K562 (cell line): ENCODE measurements around the gene MAP10. TPM values are rescaled to one million over a fixed set of nuclear protein-coding genes. Genes with fewer than 3 reads are reported as not detected.
"Not testable (repeated sequence)": the region's sequence is repeated elsewhere in the genome, so short reads cannot be mapped to it uniquely, and the experiment has no call there.

ENCODE experiments used
- ATAC-seq: fragments of 200-7000 bp; cut with Tn5 transposase; 3 replicates; pipeline ENCODE4 v1.9.1; 2020; ENCODE audit warnings: moderate library complexity
- BruUV-seq: library from RNA; stranded (reverse); fragments of 400-500 nt; replicated peaks from 2 replicates; lab custom pipeline; 2021; lab: Mats Ljungman, UMichigan
- CTCF ChIA-PET: fragments of 300-600 bp; formaldehyde crosslinking; extraction: SDS; loops from one replicate; lab custom pipeline; 2021; ENCODE audit warnings: low intra/inter-chr PET ratio; lab: Yijun Ruan, JAX
- POLR2A ChIA-PET: fragments of 300-600, 350-650 bp; sonication (Branson Sonifier 250); formaldehyde crosslinking; extraction: SDS; loops from one replicate; lab custom pipeline; 2021; ENCODE audit warnings: antibody characterized with exemption, inconsistent platforms; lab: Yijun Ruan, JAX
- DNase-seq, 4 experiments: peaks; one replicate each; pipeline versions ENCODE4 v3.0.0 to v3.0.0-alpha.2; 2011 to 2018; ENCODE audit warnings: low spot score in 3 of 4, mixed read lengths in 3 of 4; ENCODE audit errors: extremely low read depth in 1 of 4
- FAIRE-seq: peaks from 2 replicates; lab custom pipeline; 2011; peaks lifted over from hg19 to GRCh38; lab: Jason Lieb, UNC
- H2AFZ ChIP-seq: 2 replicates; pipeline ENCODE4 v1.6.0; 2011; ENCODE audit warnings: low read depth, low read length, control low read depth, inconsistent platforms
- H3K27ac ChIP-seq: fragments of 200-600 bp; 3 replicates; pipeline ENCODE4 v1.8.0; 2011; ENCODE audit warnings: low read depth, mild to moderate bottlenecking, control low read depth, inconsistent platforms, low read length, moderate library complexity, mixed read lengths; ENCODE audit errors: extremely low read depth
- H3K27me3 ChIP-seq, 2 experiments: fragments of 300-600 bp in 1 of 2; 2 replicates in 1 of 2; 3 replicates in 1 of 2; pipeline versions ENCODE4 v1.6.0 to v1.8.0; 2011; ENCODE audit warnings: inconsistent platforms in 2 of 2, low read length in 2 of 2, mild to moderate bottlenecking in 1 of 2, mixed read lengths in 1 of 2, moderate library complexity in 1 of 2; ENCODE audit not compliant: control insufficient read depth in 2 of 2, insufficient read depth in 2 of 2
- H3K36me3 ChIP-seq: fragments of 300-600 bp; 3 replicates; pipeline ENCODE4 v1.8.0; 2011; ENCODE audit warnings: mild to moderate bottlenecking, low read length, inconsistent platforms; ENCODE audit not compliant: control insufficient read depth, insufficient read depth
- H3K4me1 ChIP-seq, 2 experiments: fragments of 200-600 bp in 1 of 2; replicated peaks in 1 of 2; 2 replicates in 1 of 2; 3 replicates in 1 of 2; pipeline versions ENCODE4 v1.5.1 to v1.8.0; 2011; ENCODE audit warnings: inconsistent platforms in 2 of 2, low read length in 2 of 2, mild to moderate bottlenecking in 1 of 2, mixed read lengths in 1 of 2, moderate library complexity in 1 of 2; ENCODE audit not compliant: control insufficient read depth in 2 of 2, insufficient read depth in 2 of 2
- H3K4me2 ChIP-seq: 2 replicates; pipeline ENCODE4 v1.6.1; 2011; ENCODE audit warnings: low read length, control low read depth, inconsistent platforms, mixed read lengths; ENCODE audit not compliant: insufficient read depth
- H3K4me3 ChIP-seq: fragments of 200-600 bp; sonication (generic), shearing (Covaris generic); 2 replicates; pipeline ENCODE4 v1.5.1; 2016; ENCODE audit warnings: control low read depth, inconsistent platforms
- H3K79me2 ChIP-seq: fragments of 200-600 bp; 3 replicates; pipeline ENCODE4 v1.8.0; 2011; ENCODE audit warnings: low read length, inconsistent platforms; ENCODE audit not compliant: control insufficient read depth, insufficient read depth
- H3K9ac ChIP-seq, 2 experiments: 2 replicates each; pipeline versions ENCODE4 v1.6.0 to v1.6.1; 2011; ENCODE audit warnings: low read depth in 2 of 2, low read length in 2 of 2, control low read depth in 1 of 2, inconsistent platforms in 1 of 2, mild to moderate bottlenecking in 1 of 2, mixed read lengths in 1 of 2; ENCODE audit not compliant: insufficient read depth in 1 of 2
- H3K9me1 ChIP-seq: one replicate; pipeline ENCODE4 v1.6.0; 2011; ENCODE audit warnings: inconsistent platforms, mild to moderate bottlenecking, low read length, moderate library complexity; ENCODE audit not compliant: control insufficient read depth, insufficient read depth
- H3K9me3 ChIP-seq: replicated peaks from 2 replicates; pipeline ENCODE4 v1.5.1; 2011; ENCODE audit warnings: low read depth, low read length, inconsistent platforms; ENCODE audit not compliant: control insufficient read depth, insufficient read depth
- H4K20me1 ChIP-seq: replicated peaks from 2 replicates; pipeline ENCODE4 v1.6.1; 2011; ENCODE audit warnings: low read length, inconsistent platforms, mixed read lengths; ENCODE audit not compliant: control insufficient read depth, insufficient read depth
- AFF4 ChIP-seq: sonication (generic); formaldehyde crosslinking; IDR thresholded peaks from 2 replicates; pipeline ENCODE4 v1.8.0; 2023; ENCODE audit warnings: mild to moderate bottlenecking, missing genetic modification reagents
- KDM1A ChIP-seq, 2 experiments: fragments of 450-650 bp; IDR thresholded peaks; 2 replicates each; pipeline ENCODE4 v1.6.1; 2016; ENCODE audit warnings: mild to moderate bottlenecking in 2 of 2
- NKRF ChIP-seq: fragments of 450-650 bp; IDR thresholded peaks from 2 replicates; pipeline ENCODE4 v1.6.1; 2016; ENCODE audit warnings: borderline replicate concordance
- PTBP1 ChIP-seq: fragments of 200-400 bp; formaldehyde crosslinking; IDR thresholded peaks from 2 replicates; pipeline ENCODE4 v1.6.1; 2017; ENCODE audit warnings: low read depth, low read length
- SIN3B ChIP-seq: fragments of 450-650 bp; IDR thresholded peaks from 2 replicates; pipeline ENCODE4 v1.6.1; 2017; ENCODE audit warnings: low read depth, mild to moderate bottlenecking, moderate library complexity
- ZNF3 ChIP-seq: fragments of 250-450 bp; sonication (Bioruptor Pico); IDR thresholded peaks from 2 replicates; pipeline ENCODE4 v1.5.0; 2021; ENCODE audit warnings: mild to moderate bottlenecking, moderate library complexity
- WGBS: fragments of 100-300 bp; shearing (Covaris generic); methylation state at CpG from one replicate; pipeline ENCODE4 v1.1.6; 2016; ENCODE audit warnings: low coverage, mixed read lengths; ENCODE audit not compliant: insufficient coverage; ENCODE audit errors: missing lambda C conversion rate; 5-methylcytosine and 5-hydroxymethylcytosine counted together
- in situ Hi-C: fragments of 300-500 bp; cut with MboI; formaldehyde crosslinking; loops from 4 replicates; pipeline ENCODE4 v1.15.0; 2018; ENCODE audit warnings: inconsistent platforms, mixed read lengths
- intact Hi-C: fragments of 100-400 bp; cut with micrococcal nuclease; formaldehyde crosslinking; loops from 2 replicates; pipeline ENCODE4 v1.14.2; 2022
- polyA plus RNA-seq, 8 experiments: library from polyadenylated mRNA; depleted of rRNA in 4 of 8; stranded (reverse) in 5 of 8; unstranded in 3 of 8; fragments of >200 nt; fragmentation: Nextera tagmentation in 2 of 8; fragmentation: Illumina TruSeq in 1 of 8; extraction: Ambion mirVana in 2 of 8; extraction: Trizol in 1 of 8; gene quantifications; 2 replicates each; pipeline versions ENCODE4 v1.2.1 to v1.2.3, GENCODE V29; 2011 to 2014; ENCODE audit warnings: inconsistent platforms in 1 of 8, missing spikeins in 1 of 8
- total RNA-seq, 7 experiments: library from RNA; depleted of rRNA in 6 of 7; stranded (reverse); fragments of >200 nt in 6 of 7; fragmentation: Illumina TruSeq in 2 of 7; extraction: Trizol in 2 of 7; gene quantifications; 2 replicates each; pipeline versions ENCODE4 v1.2.1 to v1.2.3, GENCODE V29; 2011 to 2021; ENCODE audit warnings: low replicate concordance in 1 of 7

Gene MAP10
- total and polyA plus RNA-seq, 9 of the 15 experiments (the other 6 are each of a cell fraction or from before 2014, with no cell fraction given): 0.11 to 0.98 (median 0.69) TPM

- not testable (repeated sequence) for H4K20me1 ChIP-seq
Measured at GRCh38 chr1:232785630-232786029, 19.6 kb upstream of the MAP10 start.

GRCh38 chr1:232786845-232787455 lies 18.3 kb upstream of the MAP10 start:
- ATAC-seq: no peak
- Histone ChIP-seq H2AFZ (no peak overlapping the region), H4K20me1 (no peaks in the 10 kb centered on the region), H3K27ac (no peak overlapping the region), H3K4me3 (no peak overlapping the region), H3K9ac (no peak overlapping the region), H3K27me3 (peaks cover 0 to 6% of the 10 kb centered on the region in 2 experiments; a peak in 1 of 5 replicates), H3K9me3 (no peaks in the 10 kb centered on the region), H3K4me1 (no peaks in the 10 kb centered on the region), H3K79me2 (no peaks in the 10 kb centered on the region), H3K36me3 (no peaks in the 10 kb centered on the region), H3K4me2 (no peak overlapping the region), H3K9me1 (peaks cover 3% of the 10 kb centered on the region)
- no peak for FAIRE-seq
- ChIA-PET CTCF (no interaction called here), POLR2A (interaction anchor here (0.6 to 1.2 kb wide), 2 partner anchors 9 to 19 kb away, joined by 3 read pairs; no protein-coding TSS in a partner anchor)
- intact Hi-C loops: no loop called here
- BruUV-seq: no TSS peak
- 2% methylated on average over 7 of the region's 7 CpGs for WGBS
- in situ Hi-C loops: no loop called here
- DNase-seq: no peak
- TF ChIP-seq PTBP1 (no peak), KDM1A (IDR thresholded peaks at IDR 0.05) (no peak), SIN3B (no peak), ZNF3 (CRISPR knock-in tag) (no peak), NKRF (no peak), AFF4 (CRISPR knock-in tag) (no peak)

More at GRCh38 chr1:232785630-232786029, 19.6 kb upstream of the MAP10 start:
- H3K4me2 ChIP-seq, FAIRE-seq, H3K9me3 ChIP-seq, H3K9ac ChIP-seq, H3K4me3 ChIP-seq, H3K27me3 ChIP-seq, BruUV-seq, H2AFZ ChIP-seq, H3K4me1 ChIP-seq, H3K79me2 ChIP-seq, ATAC-seq, H3K27ac ChIP-seq, H3K36me3 ChIP-seq, intact Hi-C loops, H3K9me1 ChIP-seq, DNase-seq, in situ Hi-C loops, POLR2A ChIA-PET, CTCF ChIA-PET: not testable (repeated sequence)
- WGBS: no CpG with 5 or more reads among the region's 1 CpG
